Endodermal cell (in vitro differentiated cells): ENCODE data around the gene POGZ. TPM values are rescaled to one million over a fixed set of nuclear protein-coding genes. Genes with fewer than 3 reads are reported as not detected.

ENCODE experiments used
- DNase-seq: peaks from one replicate; pipeline ENCODE4 v3.0.0-alpha.2; 2017
- H3K27ac ChIP-seq: 2 replicates; pipeline ENCODE4 v1.5.1; 2013; ENCODE audit warnings: mild to moderate bottlenecking, low read depth, low read length, moderate library complexity
- H3K27me3 ChIP-seq: 2 replicates; pipeline ENCODE4 v1.6.1; 2013; ENCODE audit warnings: mild to moderate bottlenecking, low read length, moderate library complexity; ENCODE audit not compliant: insufficient read depth, control insufficient read depth, poor library complexity, severe bottlenecking
- H3K36me3 ChIP-seq: 2 replicates; pipeline ENCODE4 v1.7.0; 2013; ENCODE audit warnings: mild to moderate bottlenecking, low read length, moderate library complexity; ENCODE audit not compliant: control insufficient read depth, insufficient read depth
- H3K4me1 ChIP-seq: one replicate; pipeline ENCODE4 v1.7.0; 2013; ENCODE audit warnings: low read length; ENCODE audit not compliant: control insufficient read depth, insufficient read depth
- H3K4me3 ChIP-seq: 2 replicates; pipeline ENCODE4 v1.5.1; 2013; ENCODE audit warnings: mild to moderate bottlenecking, low read length, moderate library complexity
- H3K9ac ChIP-seq: 2 replicates; pipeline ENCODE4 v1.6.1; 2013; ENCODE audit warnings: mild to moderate bottlenecking, low read length, moderate library complexity; ENCODE audit not compliant: poor library complexity, severe bottlenecking; ENCODE audit errors: extremely low read depth
- H3K9me3 ChIP-seq: 2 replicates; pipeline ENCODE4 v1.6.1; 2013; ENCODE audit warnings: mild to moderate bottlenecking, low read length, moderate library complexity; ENCODE audit not compliant: control insufficient read depth
- H3K27ac Mint-ChIP-seq: 2 replicates; pipeline ENCODE4 v1.8.0; 2020; ENCODE audit warnings: mixed read lengths
- H3K27me3 Mint-ChIP-seq: 2 replicates; pipeline ENCODE4 v1.8.0; 2021; ENCODE audit warnings: mild to moderate bottlenecking, mixed read lengths; ENCODE audit not compliant: insufficient read depth
- H3K36me3 Mint-ChIP-seq: 2 replicates; pipeline ENCODE4 v1.8.0; 2020; ENCODE audit warnings: low read depth, mixed read lengths
- H3K4me1 Mint-ChIP-seq: 2 replicates; pipeline ENCODE4 v1.8.0; 2020; ENCODE audit warnings: mixed read lengths
- H3K4me3 Mint-ChIP-seq: 2 replicates; pipeline ENCODE4 v1.8.0; 2020; ENCODE audit warnings: mild to moderate bottlenecking, moderate library complexity, mixed read lengths
- H3K9me3 Mint-ChIP-seq: 2 replicates; pipeline ENCODE4 v1.8.0; 2020; ENCODE audit warnings: mild to moderate bottlenecking, mixed read lengths
- CTCF ChIP-seq: fragments of 200-600 bp; sonication (generic); conservative IDR thresholded peaks from 2 replicates; pipeline ENCODE4 v1.5.0; 2021; ENCODE audit warnings: antibody characterized with exemption, mild to moderate bottlenecking
- WGBS, 2 experiments: methylation state at CpG; one replicate each; pipeline versions ENCODE4 v1.1.5 to v1.1.7; 2013; ENCODE audit warnings: missing lambda C conversion rate in 2 of 2, mixed read lengths in 1 of 2; ENCODE audit not compliant: insufficient coverage in 1 of 2, insufficient read length in 1 of 2; 5-methylcytosine and 5-hydroxymethylcytosine counted together
- long read RNA-seq, 4 experiments: library from polyadenylated mRNA in 2 of 4; library from RNA in 1 of 4; library from capped mRNA in 1 of 4; stranded (forward) in 3 of 4; unstranded in 1 of 4; transcript quantifications; one replicate each; pipeline ENCODE4 v2.0.0, GENCODE V29; 2020 to 2021; ENCODE audit warnings: inconsistent platforms in 1 of 4
- polyA plus RNA-seq, 2 experiments: library from polyadenylated mRNA; stranded (reverse); fragments of 50-300 nt; gene quantifications; one replicate each; pipeline ENCODE4 v1.2.3, GENCODE V29; 2013
- total RNA-seq, 2 donors: library from RNA; stranded (reverse); fragmentation: NEBNext Ultra II Directional in 1 of 2; extraction: Animal tissue kit (Norgen Biotek cat#: 25700) in 1 of 2; gene quantifications; 2 replicates in 1 of 2; 3 replicates in 1 of 2; pipeline ENCODE4 v1.2.1, GENCODE V29; 2021

Gene POGZ
- total RNA-seq, result 100 to 1,000 TPM; 138 to 165 TPM
- polyA plus RNA-seq (2013, experiment 1 of 2), result 81.3 TPM
- 75.7 TPM for polyA plus RNA-seq (2013, experiment 2 of 2)
- long read RNA-seq, experiment 1, full-length matches to known transcripts, result 1 of 15 reads
- long read RNA-seq, experiment 1, partial matches to known transcripts, result 2 of 15 reads
- long read RNA-seq, experiment 1, other reads (novel, unspliced or antisense), result 12 of 15 reads
- long read RNA-seq, experiment 2, full-length matches to known transcripts, result 6 of 71 reads
- long read RNA-seq, experiment 2, partial matches to known transcripts, result 15 of 71 reads
- long read RNA-seq, experiment 2, other reads (novel, unspliced or antisense), result 50 of 71 reads
- long read RNA-seq, experiment 3, full-length matches to known transcripts, result 1 of 23 reads
- long read RNA-seq, experiment 3, partial matches to known transcripts, result 6 of 23 reads
- long read RNA-seq, experiment 3, other reads (novel, unspliced or antisense), result 16 of 23 reads
- long read RNA-seq, experiment 4, partial matches to known transcripts, result 2 of 9 reads
- long read RNA-seq, experiment 4, other reads (novel, unspliced or antisense), result 5 of 9 reads

GRCh38 chr1:151459331-151460046, at the start of gene POGZ:
Gene POGZ (minus strand): TSS chr1:151459494. CDS start chr1:151442204, 17,290 bp downstream.
- WGBS, 2 experiments, result 15 to 29% methylated on average over 10 to 24 of the region's 30 CpGs
- Mint-ChIP-seq H3K27ac (peak within 1 kb of the TSS; percentile 96), H3K9me3 (no peaks in the 10 kb centered on the region), H3K27me3 (peaks cover 24% of the 10 kb centered on the region), H3K4me1 (peaks cover 7% of the 10 kb centered on the region), H3K4me3 (peak within 1 kb of the TSS; percentile 72), H3K36me3 (peaks cover 5% of the 10 kb centered on the region)
- Histone ChIP-seq H3K9ac (peak within 1 kb of the TSS; percentile 70), H3K27ac (peak within 1 kb of the TSS; percentile 92), H3K4me3 (peak within 1 kb of the TSS; percentile 97), H3K4me1 (no peaks in the 10 kb centered on the region), H3K27me3 (peaks cover 10% of the 10 kb centered on the region), H3K9me3 (no peaks in the 10 kb centered on the region), H3K36me3 (peaks cover 7% of the 10 kb centered on the region)
- TF ChIP-seq CTCF, result no peak
- DNase-seq, result peak; percentile 97

GRCh38 chr1:151508833-151509232, 49.5 kb upstream of the POGZ start:
- Mint-ChIP-seq H3K9me3 (no peaks in the 10 kb centered on the region), H3K27ac (peak overlapping the region; percentile 30), H3K4me3 (no peak overlapping the region), H3K36me3 (no peaks in the 10 kb centered on the region), H3K27me3 (no peaks in the 10 kb centered on the region), H3K4me1 (peaks cover 28% of the 10 kb centered on the region)
- Histone ChIP-seq H3K4me1 (peaks cover 8% of the 10 kb centered on the region), H3K27ac (no peak overlapping the region), H3K4me3 (no peak overlapping the region), H3K27me3 (no peaks in the 10 kb centered on the region), H3K9ac (no peak overlapping the region), H3K36me3 (no peaks in the 10 kb centered on the region), H3K9me3 (no peaks in the 10 kb centered on the region)
- WGBS, 2 experiments, result 89 to 91% methylated on average over 5 to 6 of the region's 6 CpGs
- TF ChIP-seq CTCF, result no peak
- peak; percentile 48 for DNase-seq

- no peak for TF ChIP-seq CTCF
- Histone ChIP-seq H3K27me3 (no peaks in the 10 kb centered on the region), H3K4me3 (no peak overlapping the region), H3K9ac (no peak overlapping the region), H3K4me1 (peaks cover 15% of the 10 kb centered on the region), H3K36me3 (no peaks in the 10 kb centered on the region), H3K27ac (no peak overlapping the region), H3K9me3 (no peaks in the 10 kb centered on the region)
- H3K4me1 Mint-ChIP-seq, result peaks cover 26% of the 10 kb centered on the region
- no peaks in the 10 kb centered on the region for H3K9me3 Mint-ChIP-seq
- peaks cover 2% of the 10 kb centered on the region for H3K27me3 Mint-ChIP-seq
- H3K4me3 Mint-ChIP-seq, result no peak overlapping the region
- 90 to 95% methylated on average over 2 to 4 of the region's 4 CpGs for WGBS, 2 experiments
- H3K36me3 Mint-ChIP-seq, result no peaks in the 10 kb centered on the region
- H3K27ac Mint-ChIP-seq, result no peak overlapping the region
- DNase-seq, result no peak
Observed at GRCh38 chr1:151504759-151505158, 45.5 kb upstream of the POGZ start.
